ENCODE measurements around the gene PRR14. TPM values are rescaled to one million over a fixed set of nuclear protein-coding genes. Genes with fewer than 3 reads are reported as not detected.
A peak's percentile ranks its signal among the peaks of the same experiment; 100 is the strongest.

PRR14 gene
- total and polyA plus RNA-seq, 2 donors (not counting 1 experiment from before 2014, with no cell fraction given) = 2.5 to 6.6 TPM

GRCh38 chr16:30660424-30661261 is 9.9 kb downstream of the PRR14 start:
- H3K4me3 ChIP-seq (replicated peaks in 1 of 4; ENCODE audit: control extremely low read depth in 1 of 4, insufficient read depth in 1 of 4, low read depth in 3 of 4, low read length in 4 of 4) = peak overlapping the region; percentile 73 to 89 (median 81)
- peak in 1 of 2 donors; percentile 41 for DNase-seq (ENCODE audit: low read depth in 2 of 2)
- H3K9me3 ChIP-seq (ENCODE audit: control insufficient read depth, insufficient read depth, low read depth, low read length) = no peaks in the 10 kb centered on the region
- TF ChIP-seq EZH2 (IDR thresholded peaks at IDR 0.05; ENCODE audit: low read length, missing control alignments) (no peak), CTCF (conservative IDR thresholded peaks at IDR 0.05 in 1 of 2, IDR thresholded peaks at IDR 0.05 in 1 of 2; ENCODE audit: low read depth in 1 of 2, low read length in 2 of 2) (no peak)
- peaks cover 17% of the 10 kb centered on the region for H3K4me1 ChIP-seq (ENCODE audit: control insufficient read depth, extremely low read depth, insufficient read depth, low read length)
- H4K20me1 ChIP-seq (ENCODE audit: control insufficient read depth, extremely low read depth, insufficient read depth, low read length) = no peaks in the 10 kb centered on the region
- H3K27me3 ChIP-seq (ENCODE audit: control insufficient read depth, insufficient read depth, low read length) = no peaks in the 10 kb centered on the region
- H3K9ac ChIP-seq (ENCODE audit: insufficient read depth, low read length) = peak overlapping the region; percentile 99
- peak overlapping the region; percentile 78 for H3K27ac ChIP-seq (ENCODE audit: insufficient read depth, low read length)
- peaks cover 53% of the 10 kb centered on the region for H3K79me2 ChIP-seq (ENCODE audit: control insufficient read depth, insufficient read depth, low read length)
- peak overlapping the region; percentile 100 for H3K4me2 ChIP-seq (ENCODE audit: extremely low read depth, insufficient read depth, low read length)
- no peak overlapping the region for H2AFZ ChIP-seq (ENCODE audit: low read length)
- H3K36me3 ChIP-seq (ENCODE audit: control insufficient read depth, insufficient read depth, low read length) = peaks cover 35% of the 10 kb centered on the region

DNA sequence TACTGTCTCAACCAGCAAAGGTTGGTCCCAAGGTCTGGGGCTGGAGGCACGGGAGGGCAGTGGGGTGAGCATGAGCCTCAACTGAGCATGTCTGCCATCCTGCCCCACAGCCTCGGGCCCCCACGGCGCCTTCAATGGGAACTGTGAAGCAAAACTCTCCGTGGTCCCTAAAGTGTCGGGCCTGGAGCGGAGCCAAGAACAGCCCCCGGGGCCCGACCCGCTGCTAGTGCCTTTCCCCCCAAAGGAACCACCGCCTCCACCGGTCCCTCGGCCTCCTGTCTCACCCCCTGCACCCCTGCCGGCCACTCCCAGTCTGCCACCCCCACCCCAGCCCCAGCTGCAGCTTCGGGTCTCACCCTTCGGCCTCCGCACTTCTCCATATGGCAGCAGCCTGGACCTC is 11.7 kb downstream of the PRR14 start:
- Histone ChIP-seq H3K36me3 (ENCODE audit: control insufficient read depth, insufficient read depth, low read length) (peaks cover 41% of the 10 kb centered on the region), H3K79me2 (ENCODE audit: control insufficient read depth, insufficient read depth, low read length) (peaks cover 53% of the 10 kb centered on the region), H4K20me1 (ENCODE audit: control insufficient read depth, extremely low read depth, insufficient read depth, low read length) (no peaks in the 10 kb centered on the region), H2AFZ (ENCODE audit: low read length) (no peak overlapping the region), H3K27me3 (ENCODE audit: control insufficient read depth, insufficient read depth, low read length) (no peaks in the 10 kb centered on the region), H3K27ac (ENCODE audit: insufficient read depth, low read length) (no peak overlapping the region), H3K4me1 (ENCODE audit: control insufficient read depth, extremely low read depth, insufficient read depth, low read length) (peaks cover 11% of the 10 kb centered on the region), H3K4me3 (replicated peaks in 1 of 4; ENCODE audit: control extremely low read depth in 1 of 4, insufficient read depth in 1 of 4, low read depth in 3 of 4, low read length in 4 of 4) (no peak overlapping the region), H3K4me2 (ENCODE audit: extremely low read depth, insufficient read depth, low read length) (no peak overlapping the region), H3K9me3 (ENCODE audit: control insufficient read depth, insufficient read depth, low read depth, low read length) (no peaks in the 10 kb centered on the region), H3K9ac (ENCODE audit: insufficient read depth, low read length) (no peak overlapping the region)
- no peak for TF ChIP-seq CTCF (conservative IDR thresholded peaks at IDR 0.05 in 1 of 2, IDR thresholded peaks at IDR 0.05 in 1 of 2; ENCODE audit: low read depth in 1 of 2, low read length in 2 of 2)
- TF ChIP-seq EZH2 (IDR thresholded peaks at IDR 0.05; ENCODE audit: low read length, missing control alignments) = no peak
- DNase-seq (ENCODE audit: low read depth in 2 of 2) = no peak

DNA sequence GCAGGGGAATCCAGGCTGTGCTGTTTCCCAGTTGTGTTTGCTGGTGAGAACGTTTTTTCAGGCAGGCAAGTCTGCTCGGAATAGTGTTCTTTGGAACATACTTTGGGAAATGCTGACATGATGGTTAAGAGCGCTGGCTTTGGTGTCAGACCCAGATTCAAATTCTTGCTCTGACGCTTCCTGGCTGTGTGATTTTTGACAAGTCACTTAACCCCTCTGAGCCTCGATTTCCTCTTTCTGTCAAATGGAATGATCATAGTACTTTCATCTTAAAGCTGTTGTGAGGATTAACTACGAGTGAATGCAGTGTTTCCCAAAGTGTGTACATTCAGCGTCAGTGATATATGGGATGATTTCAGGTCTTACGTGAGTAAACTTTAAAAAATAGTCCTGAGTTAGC is 12.3 kb downstream of the PRR14 start:
- no peak overlapping the region for H2AFZ ChIP-seq (ENCODE audit: low read length)
- peaks cover 53% of the 10 kb centered on the region for H3K79me2 ChIP-seq (ENCODE audit: control insufficient read depth, insufficient read depth, low read length)
- no peaks in the 10 kb centered on the region for H3K27me3 ChIP-seq (ENCODE audit: control insufficient read depth, insufficient read depth, low read length)
- no peak overlapping the region for H3K4me2 ChIP-seq (ENCODE audit: extremely low read depth, insufficient read depth, low read length)
- H3K27ac ChIP-seq (ENCODE audit: insufficient read depth, low read length) = no peak overlapping the region
- H4K20me1 ChIP-seq (ENCODE audit: control insufficient read depth, extremely low read depth, insufficient read depth, low read length) = no peaks in the 10 kb centered on the region
- H3K9me3 ChIP-seq (ENCODE audit: control insufficient read depth, insufficient read depth, low read depth, low read length) = no peaks in the 10 kb centered on the region
- H3K4me1 ChIP-seq (ENCODE audit: control insufficient read depth, extremely low read depth, insufficient read depth, low read length) = peaks cover 9% of the 10 kb centered on the region
- H3K4me3 ChIP-seq (replicated peaks in 1 of 4; ENCODE audit: control extremely low read depth in 1 of 4, insufficient read depth in 1 of 4, low read depth in 3 of 4, low read length in 4 of 4) = no peak overlapping the region
- TF ChIP-seq CTCF (conservative IDR thresholded peaks at IDR 0.05 in 1 of 2, IDR thresholded peaks at IDR 0.05 in 1 of 2; ENCODE audit: low read depth in 1 of 2, low read length in 2 of 2) = no peak
- no peak for TF ChIP-seq EZH2 (IDR thresholded peaks at IDR 0.05; ENCODE audit: low read length, missing control alignments)
- H3K36me3 ChIP-seq (ENCODE audit: control insufficient read depth, insufficient read depth, low read length) = peaks cover 46% of the 10 kb centered on the region
- no peak for DNase-seq (ENCODE audit: low read depth in 2 of 2)
- H3K9ac ChIP-seq (ENCODE audit: insufficient read depth, low read length) = no peak overlapping the region

Measured in fibroblast of lung (primary cell).